Lung microvascular endothelial cell (primary cell): Measurements from ENCODE around the gene APOF. TPM values are rescaled to one million over a fixed set of nuclear protein-coding genes. Genes with fewer than 3 reads are reported as not detected.
"Not testable (repeated sequence)": the region's sequence is repeated elsewhere in the genome, so short reads cannot be mapped to it uniquely, and the experiment has no call there.

ENCODE experiments used
- DNase-seq, 2 donors: peaks; one replicate each; pipeline versions ENCODE4 v3.0.0 to v3.0.0-alpha.2; 2010; ENCODE audit warnings: low read depth in 2 of 2
- total RNA-seq: library from RNA; depleted of rRNA; stranded (reverse); fragments of >200 nt; gene quantifications from 2 replicates; pipeline ENCODE4 v1.2.1, GENCODE V29; 2014

APOF gene
- not detected in 2 replicates for total RNA-seq

- no peak for DNase-seq
Observed at GRCh38 chr12:56362130-56363059, at the start of gene APOF. APOF (minus strand) TSS chr12:56362857; CDS start chr12:56362745, 112 bp downstream.

- DNase-seq, result peak in 1 of 2 donors; percentile 76
Observed at GRCh38 chr12:56411781-56412639, 49.4 kb upstream of the APOF start.

GRCh38 chr12:56410768-56411167 is 48.1 kb upstream of the APOF start:
- DNase-seq, result no peak

- no peak for DNase-seq
Observed at GRCh38 chr12:56408799-56409417, 46.3 kb upstream of the APOF start.

GRCh38 chr12:56404227-56404626 is 41.6 kb upstream of the APOF start:
- not testable (repeated sequence) for DNase-seq

GRCh38 chr12:56401612-56402011 is 39.0 kb upstream of the APOF start:
- not testable (repeated sequence) for DNase-seq

GRCh38 chr12:56401125-56401524 is 38.5 kb upstream of the APOF start:
- not testable (repeated sequence) for DNase-seq

- DNase-seq, result not testable (repeated sequence)
Observed at GRCh38 chr12:56399466-56399865, 36.8 kb upstream of the APOF start.

- no peak for DNase-seq
Observed at GRCh38 chr12:56398324-56398723, 35.7 kb upstream of the APOF start.

- DNase-seq, result no peak
Observed at GRCh38 chr12:56392331-56392730, 29.7 kb upstream of the APOF start.

GRCh38 chr12:56391721-56392120 is 29.1 kb upstream of the APOF start:
- no peak for DNase-seq

- DNase-seq, result no peak
Observed at GRCh38 chr12:56389412-56389811, 26.8 kb upstream of the APOF start.

GRCh38 chr12:56387152-56387736 is 24.6 kb upstream of the APOF start:
- DNase-seq, result no peak

GRCh38 chr12:56385873-56386272 is 23.2 kb upstream of the APOF start:
- DNase-seq, result peak; percentile 13 to 15

GRCh38 chr12:56382611-56383010 is 20.0 kb upstream of the APOF start:
- no peak for DNase-seq

- DNase-seq, result no peak
Observed at GRCh38 chr12:56377989-56378316, 15.3 kb upstream of the APOF start.

GRCh38 chr12:56377310-56377988 is 14.8 kb upstream of the APOF start:
- peak in 1 of 2 donors; percentile 66 for DNase-seq

GRCh38 chr12:56375598-56376434 is 13.2 kb upstream of the APOF start:
- no peak for DNase-seq

GRCh38 chr12:56374726-56375597 is 12.3 kb upstream of the APOF start:
- DNase-seq, result peak; percentile 58 to 80
